ENCODE data around the gene METTL9. TPM values are rescaled to one million over a fixed set of nuclear protein-coding genes. Genes with fewer than 3 reads are reported as not detected.

The METTL9 gene
- total and polyA plus RNA-seq, 2 of the 13 experiments (the other 11 are each of a cell fraction or from before 2014, with no cell fraction given): 123 to 204 TPM

- TF ChIP-seq TRIM22 (IDR thresholded peaks at IDR 0.05) (no peak), ZNF574 (CRISPR knock-in tag; IDR thresholded peaks at IDR 0.05) (no peak), ZNF670 (CRISPR knock-in tag; IDR thresholded peaks at IDR 0.05; ENCODE audit: borderline replicate concordance) (0 out of 2 replicates have a peak, but pooled peaks have one; percentile 11), ZNF691 (CRISPR knock-in tag; IDR thresholded peaks at IDR 0.05; ENCODE audit: borderline replicate concordance, low read depth) (no peak), ZBTB2 (CRISPR knock-in tag; IDR thresholded peaks at IDR 0.05; ENCODE audit: low read depth) (no peak), MTERF4 (CRISPR knock-in tag; IDR thresholded peaks at IDR 0.05) (peak; percentile 80; the same call in 1 of the 2 replicates), MED1 (CRISPR knock-in tag; IDR thresholded peaks at IDR 0.05) (no peak), DPF2 (CRISPR knock-in tag; IDR thresholded peaks at IDR 0.05; ENCODE audit: borderline replicate concordance, low read depth) (no peak), MIER2 (CRISPR knock-in tag; IDR thresholded peaks at IDR 0.05) (no peak), SP4 (CRISPR knock-in tag; IDR thresholded peaks at IDR 0.05) (no peak), TAF15 (IDR thresholded peaks at IDR 0.05; ENCODE audit: low read depth, low read length, poor library complexity, severe bottlenecking) (no peak), DZIP1 (CRISPR knock-in tag; IDR thresholded peaks at IDR 0.05) (no peak), AHR (CRISPR knock-in tag; IDR thresholded peaks at IDR 0.05) (no peak), ZNF629 (CRISPR knock-in tag; conservative IDR thresholded peaks at IDR 0.05) (no peak), SALL2 (CRISPR knock-in tag; IDR thresholded peaks at IDR 0.05) (no peak), TP53 (CRISPR knock-in tag; conservative IDR thresholded peaks at IDR 0.05) (no peak), ZNF24 (IDR thresholded peaks at IDR 0.05) (no peak), NR3C1 (CRISPR knock-in tag; IDR thresholded peaks at IDR 0.05) (no peak), ZNF20 (CRISPR knock-in tag; IDR thresholded peaks at IDR 0.05) (no peak), MAFG (CRISPR knock-in tag; IDR thresholded peaks at IDR 0.05) (no peak)
Observed at GRCh38 chr16:21600031-21600773, 825 bp downstream of the METTL9 start (continued).

Data from HepG2 (cell line).